Breast epithelium (tissue), 4 donors: Measurements from ENCODE around the gene GABPB1. TPM values are rescaled to one million over a fixed set of nuclear protein-coding genes. Genes with fewer than 3 reads are reported as not detected.

Experiments used
- DNase-seq, 2 donors: peaks; one replicate each; pipeline ENCODE4 v3.0.0-alpha.2; 2019; ENCODE audit warnings: low spot score in 2 of 2
- H3K27ac ChIP-seq, 2 donors: fragments of 200-600 bp; sonication (generic) in 1 of 2; one replicate each; pipeline ENCODE4 v1.5.1; 2016 to 2019; ENCODE audit warnings: mild to moderate bottlenecking in 1 of 2
- H3K27me3 ChIP-seq, 2 donors: fragments of 200-600 bp; sonication (generic) in 1 of 2; one replicate each; pipeline versions ENCODE4 v1.5.1 to v1.6.0; 2017 to 2019; ENCODE audit warnings: control low read depth in 1 of 2, mild to moderate bottlenecking in 1 of 2
- H3K36me3 ChIP-seq: fragments of 200-600 bp; one replicate; pipeline ENCODE4 v1.5.1; 2019
- H3K4me1 ChIP-seq, 2 donors: fragments of 200-600 bp; sonication (generic); one replicate each; pipeline ENCODE4 v1.5.1; 2016 to 2019; ENCODE audit warnings: control low read depth in 1 of 2
- H3K4me3 ChIP-seq, 3 donors: fragments of 200-600 bp; sonication (generic); 1 replicate in 2 of 3; 2 replicates in 1 of 3; pipeline ENCODE4 v1.5.1; 2016 to 2019; ENCODE audit warnings: mild to moderate bottlenecking in 3 of 3, moderate library complexity in 2 of 3
- H3K9me3 ChIP-seq, 2 donors: fragments of 200-600 bp; sonication (generic) in 1 of 2; one replicate each; pipeline ENCODE4 v1.5.1; 2016 to 2019; ENCODE audit warnings: control low read depth in 1 of 2
- POLR2A ChIP-seq: fragments of 450-650 bp; IDR thresholded peaks from one replicate; pipeline ENCODE4 v1.6.1; 2016; ENCODE audit warnings: antibody characterized with exemption, mild to moderate bottlenecking, moderate library complexity
- POLR2AphosphoS5 ChIP-seq, 3 donors: sonication (generic); formaldehyde crosslinking; IDR thresholded peaks; one replicate each; pipeline ENCODE4 v1.6.1; 2017; ENCODE audit warnings: antibody characterized with exemption in 3 of 3
- intact Hi-C: fragments of 100-400 bp; cut with DNase I; formaldehyde crosslinking; loops from one replicate; pipeline ENCODE4 v1.15.1; 2023; ENCODE audit warnings: low total_unique reads
- total RNA-seq, 3 donors: library from RNA; depleted of rRNA; stranded (reverse); fragments of >200 nt; gene quantifications; one replicate each; pipeline ENCODE4 v1.1.0, GENCODE V29; 2016
- TF ChIP-seq, protein P1 (sequence below), 3 donors: fragments of 450-650 bp; IDR thresholded peaks; one replicate each; pipeline ENCODE4 v1.5.1; 2016 to 2017; ENCODE audit warnings: antibody characterized with exemption in 3 of 3, mild to moderate bottlenecking in 3 of 3, moderate library complexity in 3 of 3

GABPB1 gene
- total RNA-seq, 3 donors from 2014 or later = 14.6 to 37.4 (median 35.9) TPM

DNA sequence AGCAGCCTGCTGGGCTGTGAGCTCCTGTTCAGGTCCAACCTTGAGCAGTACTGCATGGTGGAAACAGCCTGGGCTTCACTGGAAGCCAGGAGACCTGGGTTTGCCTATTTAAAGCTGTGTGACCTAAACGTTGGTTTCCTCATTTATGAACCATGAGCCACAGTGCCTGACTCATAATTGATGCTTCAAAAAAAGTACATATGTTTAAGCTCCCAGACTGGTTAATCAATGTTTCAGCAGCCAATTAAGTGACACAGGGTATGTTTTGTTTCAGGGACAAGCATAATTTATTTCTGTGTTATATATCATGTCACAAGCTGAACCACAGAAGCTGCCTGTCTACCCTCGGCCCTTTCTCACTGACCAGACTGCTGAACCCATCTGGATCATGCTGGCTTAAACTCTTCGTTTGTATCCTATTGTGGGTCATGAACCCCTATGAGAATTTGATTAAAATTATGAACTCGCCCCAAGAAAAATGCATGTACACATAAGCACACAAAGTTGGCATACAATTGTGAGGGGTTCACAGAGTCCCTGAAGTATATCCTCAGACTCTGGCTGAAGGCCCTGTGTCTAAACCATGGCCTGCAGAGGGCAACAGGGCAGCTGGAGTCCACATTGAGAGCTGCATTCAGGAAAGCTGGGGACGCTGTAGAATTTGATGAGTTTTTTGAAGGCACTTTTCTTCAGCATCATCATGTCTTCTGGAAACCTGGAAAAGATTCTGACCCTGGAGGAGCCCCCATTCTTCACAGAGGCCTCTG, 113.1 kb downstream of the GABPB1 start:
- intact Hi-C loops = no loop called here
- Histone ChIP-seq H3K4me3 (no peak overlapping the region), H3K9me3 (no peaks in the 10 kb centered on the region), H3K27me3 (no peaks in the 10 kb centered on the region), H3K4me1 (no peaks in the 10 kb centered on the region), H3K36me3 (no peaks in the 10 kb centered on the region), H3K27ac (no peak overlapping the region)
- no peak for DNase-seq
- TF ChIP-seq POLR2A (no peak), POLR2AphosphoS5 (IDR thresholded peaks at IDR 0.05) (no peak)
- TF ChIP-seq, protein P1, sequence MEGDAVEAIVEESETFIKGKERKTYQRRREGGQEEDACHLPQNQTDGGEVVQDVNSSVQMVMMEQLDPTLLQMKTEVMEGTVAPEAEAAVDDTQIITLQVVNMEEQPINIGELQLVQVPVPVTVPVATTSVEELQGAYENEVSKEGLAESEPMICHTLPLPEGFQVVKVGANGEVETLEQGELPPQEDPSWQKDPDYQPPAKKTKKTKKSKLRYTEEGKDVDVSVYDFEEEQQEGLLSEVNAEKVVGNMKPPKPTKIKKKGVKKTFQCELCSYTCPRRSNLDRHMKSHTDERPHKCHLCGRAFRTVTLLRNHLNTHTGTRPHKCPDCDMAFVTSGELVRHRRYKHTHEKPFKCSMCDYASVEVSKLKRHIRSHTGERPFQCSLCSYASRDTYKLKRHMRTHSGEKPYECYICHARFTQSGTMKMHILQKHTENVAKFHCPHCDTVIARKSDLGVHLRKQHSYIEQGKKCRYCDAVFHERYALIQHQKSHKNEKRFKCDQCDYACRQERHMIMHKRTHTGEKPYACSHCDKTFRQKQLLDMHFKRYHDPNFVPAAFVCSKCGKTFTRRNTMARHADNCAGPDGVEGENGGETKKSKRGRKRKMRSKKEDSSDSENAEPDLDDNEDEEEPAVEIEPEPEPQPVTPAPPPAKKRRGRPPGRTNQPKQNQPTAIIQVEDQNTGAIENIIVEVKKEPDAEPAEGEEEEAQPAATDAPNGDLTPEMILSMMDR (IDR thresholded peaks at IDR 0.05) = no peak

DNA sequence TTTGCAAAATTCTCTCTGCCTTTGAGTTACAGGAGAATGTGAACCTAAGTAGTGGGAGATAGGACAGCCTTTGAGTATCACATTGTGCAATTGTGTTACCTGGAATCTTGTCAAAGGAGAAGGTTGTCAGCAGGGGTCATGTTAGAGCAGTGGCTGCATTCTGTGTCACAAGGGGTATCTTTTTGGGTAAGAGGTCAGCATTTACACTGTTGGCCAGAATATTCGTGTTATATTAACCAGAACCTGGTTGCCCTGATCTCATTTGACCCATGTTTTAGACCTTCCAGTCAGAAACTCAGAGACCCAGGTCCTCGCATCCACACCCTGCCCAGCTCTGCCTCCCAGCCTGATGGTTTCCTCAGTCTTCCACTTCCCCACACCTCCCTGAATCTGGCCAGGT, 116.7 kb downstream of the GABPB1 start:
- no peak for DNase-seq
- TF ChIP-seq POLR2AphosphoS5 (IDR thresholded peaks at IDR 0.05) (no peak), POLR2A (no peak)
- TF ChIP-seq, protein P1 (IDR thresholded peaks at IDR 0.05) = no peak
- Histone ChIP-seq H3K9me3 (no peaks in the 10 kb centered on the region), H3K4me3 (no peak overlapping the region), H3K27me3 (no peaks in the 10 kb centered on the region), H3K36me3 (no peaks in the 10 kb centered on the region), H3K27ac (no peak overlapping the region), H3K4me1 (no peaks in the 10 kb centered on the region)
- intact Hi-C loops = no loop called here

DNA sequence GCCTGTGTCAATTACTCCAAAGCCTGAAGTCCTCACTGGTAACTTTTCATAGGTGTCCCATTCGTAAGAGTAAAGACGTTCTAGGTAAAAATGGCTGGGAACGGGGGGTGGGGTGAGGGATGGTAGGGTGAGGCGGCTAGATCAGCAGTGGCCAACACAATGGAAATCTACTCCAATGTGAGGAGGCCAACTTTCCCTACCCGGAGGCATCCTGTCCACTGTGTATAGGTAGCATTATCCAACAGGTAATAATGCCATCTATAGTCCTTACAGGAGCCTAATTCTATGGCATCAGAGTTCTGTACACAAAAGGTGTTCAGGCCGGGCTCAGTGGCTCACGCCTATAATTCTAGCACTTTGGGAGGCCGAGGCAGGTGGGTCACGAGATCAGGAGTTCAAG, 118.6 kb downstream of the GABPB1 start:
- TF ChIP-seq, protein P1 (IDR thresholded peaks at IDR 0.05) = no peak
- TF ChIP-seq POLR2A (no peak), POLR2AphosphoS5 (IDR thresholded peaks at IDR 0.05) (no peak)
- H3K9me3 ChIP-seq = no peaks in the 10 kb centered on the region
- intact Hi-C loops = no loop called here
- no peak for DNase-seq
- H3K27me3 ChIP-seq = no peaks in the 10 kb centered on the region
- H3K27ac ChIP-seq = no peak overlapping the region
- H3K4me1 ChIP-seq = no peaks in the 10 kb centered on the region
- H3K4me3 ChIP-seq = no peak overlapping the region
- no peaks in the 10 kb centered on the region for H3K36me3 ChIP-seq

DNA sequence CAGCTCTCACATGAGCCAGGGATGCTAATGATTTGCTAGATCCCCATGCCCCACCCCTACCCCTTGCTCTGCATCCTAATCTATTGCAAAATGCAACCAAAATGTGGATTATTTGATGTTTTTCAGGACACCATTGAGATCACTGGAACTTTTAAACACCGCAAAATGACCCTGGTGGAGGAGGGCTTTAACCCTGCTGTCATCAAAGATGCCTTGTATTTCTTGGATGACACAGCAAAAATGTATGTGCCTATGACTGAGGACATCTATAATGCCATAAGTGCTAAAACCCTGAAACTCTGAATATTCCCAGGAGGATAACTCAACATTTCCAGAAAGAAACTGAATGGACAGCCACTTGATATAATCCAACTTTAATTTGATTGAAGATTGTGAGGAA, 119.2 kb downstream of the GABPB1 start:
- no peaks in the 10 kb centered on the region for H3K9me3 ChIP-seq
- TF ChIP-seq, protein P1 (IDR thresholded peaks at IDR 0.05) = no peak
- TF ChIP-seq POLR2AphosphoS5 (IDR thresholded peaks at IDR 0.05) (no peak), POLR2A (no peak)
- intact Hi-C loops = no loop called here
- DNase-seq = no peak
- H3K4me1 ChIP-seq = no peaks in the 10 kb centered on the region
- no peaks in the 10 kb centered on the region for H3K36me3 ChIP-seq
- no peak overlapping the region for H3K4me3 ChIP-seq
- H3K27me3 ChIP-seq = no peaks in the 10 kb centered on the region
- H3K27ac ChIP-seq = no peak overlapping the region

DNA sequence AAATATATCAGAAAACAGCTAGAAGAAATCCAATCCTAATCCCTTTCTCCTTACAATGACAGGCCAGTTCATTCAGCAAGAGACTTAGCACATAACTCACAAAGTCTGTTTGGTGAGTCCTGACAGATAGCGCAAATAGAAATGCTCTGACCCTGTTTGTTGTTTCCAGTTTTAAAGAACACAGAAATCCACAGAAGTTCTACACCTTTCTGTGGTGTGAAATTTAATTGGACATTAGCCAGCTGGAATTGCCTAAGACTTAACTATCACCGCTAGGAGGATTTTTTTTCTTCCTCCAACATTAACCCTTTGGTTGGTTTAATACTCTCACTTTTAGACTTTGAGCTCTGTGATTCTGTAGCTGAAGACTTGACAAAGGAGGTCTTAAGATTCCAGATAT, 120.2 kb downstream of the GABPB1 start:
- Histone ChIP-seq H3K36me3 (no peaks in the 10 kb centered on the region), H3K4me1 (no peaks in the 10 kb centered on the region), H3K27ac (no peak overlapping the region), H3K27me3 (no peaks in the 10 kb centered on the region), H3K4me3 (no peak overlapping the region), H3K9me3 (no peaks in the 10 kb centered on the region)
- intact Hi-C loops = no loop called here
- TF ChIP-seq POLR2A = no peak
- TF ChIP-seq, protein P1 (IDR thresholded peaks at IDR 0.05) = no peak
- TF ChIP-seq POLR2AphosphoS5 (IDR thresholded peaks at IDR 0.05) = no peak
- no peak for DNase-seq
